MG63 (cell line): ENCODE data around the gene HTN3. TPM values are rescaled to one million over a fixed set of nuclear protein-coding genes. Genes with fewer than 3 reads are reported as not detected.

Source experiments
- DNase-seq: peaks from one replicate; pipeline ENCODE4 v3.0.0-alpha.2; 2020
- H3K27me3 ChIP-seq: fragments of 250-450 bp; sonication (Bioruptor Pico); 2 replicates; pipeline ENCODE4 v1.5.1; 2020; ENCODE audit warnings: mild to moderate bottlenecking, moderate library complexity
- H3K36me3 ChIP-seq: fragments of 250-450 bp; sonication (Bioruptor Pico); 2 replicates; pipeline ENCODE4 v1.5.1; 2020; ENCODE audit warnings: mild to moderate bottlenecking, moderate library complexity
- H3K4me3 ChIP-seq: fragments of 250-450 bp; sonication (Bioruptor Pico); 2 replicates; pipeline ENCODE4 v1.5.1; 2020; ENCODE audit warnings: mild to moderate bottlenecking, moderate library complexity
- H3K9me3 ChIP-seq: fragments of 250-450 bp; sonication (Bioruptor Pico); 2 replicates; pipeline ENCODE4 v1.5.1; 2020; ENCODE audit warnings: mild to moderate bottlenecking, moderate library complexity
- total RNA-seq: library from RNA; depleted of rRNA; stranded (reverse); fragments of >200 nt; shearing (Covaris generic); gene quantifications from 2 replicates; pipeline ENCODE4 v1.2.3, GENCODE V29; 2014; ENCODE audit warnings: low replicate concordance; rRNA removed

HTN3 gene
- total RNA-seq, 1 experiment from 2014 or later: not detected

- no peak for DNase-seq
- Histone ChIP-seq H3K4me3 (no peak overlapping the region), H3K36me3 (no peaks in the 10 kb centered on the region), H3K9me3 (no peaks in the 10 kb centered on the region), H3K27me3 (no peaks in the 10 kb centered on the region)
Observed at GRCh38 chr4:70057651-70058050, 29.4 kb downstream of the HTN3 start.

GRCh38 chr4:70059149-70059548 lies 30.9 kb downstream of the HTN3 start:
- no peak for DNase-seq
- no peaks in the 10 kb centered on the region for H3K9me3 ChIP-seq
- no peaks in the 10 kb centered on the region for H3K27me3 ChIP-seq
- H3K36me3 ChIP-seq: no peaks in the 10 kb centered on the region
- no peak overlapping the region for H3K4me3 ChIP-seq

GRCh38 chr4:70062000-70062399 lies 33.7 kb downstream of the HTN3 start:
- no peak for DNase-seq
- Histone ChIP-seq H3K36me3 (no peaks in the 10 kb centered on the region), H3K4me3 (no peak overlapping the region), H3K9me3 (no peaks in the 10 kb centered on the region), H3K27me3 (no peaks in the 10 kb centered on the region)

- Histone ChIP-seq H3K27me3 (no peaks in the 10 kb centered on the region), H3K36me3 (no peaks in the 10 kb centered on the region), H3K9me3 (no peaks in the 10 kb centered on the region), H3K4me3 (no peak overlapping the region)
- no peak for DNase-seq
Observed at GRCh38 chr4:70080205-70080604, 51.9 kb downstream of the HTN3 start.

Other genes starting within 250 kb of the HTN3 start
- gene SULT1E1, start 168.3 kb upstream of the HTN3 start, total RNA-seq: not detected in 2 replicates
- gene CSN1S1, start 97.4 kb upstream of the HTN3 start, total RNA-seq: not detected in 2 replicates
- gene CSN2, start 62.7 kb upstream of the HTN3 start, total RNA-seq: not detected in 2 replicates
- not detected in 2 replicates for gene STATH, start 32.5 kb upstream of the HTN3 start, total RNA-seq
- not detected in 2 replicates for gene HTN1, start 22.0 kb downstream of the HTN3 start, total RNA-seq
- not detected in 2 replicates for gene PRR27, start 125.8 kb downstream of the HTN3 start, total RNA-seq
- not detected in 2 replicates for gene ODAM, start 167.3 kb downstream of the HTN3 start, total RNA-seq
- not detected in 2 replicates for gene FDCSP, start 197.7 kb downstream of the HTN3 start, total RNA-seq
- gene CSN3, start 214.1 kb downstream of the HTN3 start, total RNA-seq: not detected in 2 replicates